ENCODE data around the gene MEI1. TPM values are rescaled to one million over a fixed set of nuclear protein-coding genes. Genes with fewer than 3 reads are reported as not detected.
"Not testable (repeated sequence)": the region's sequence is repeated elsewhere in the genome, so short reads cannot be mapped to it uniquely, and the experiment has no call there.

MEI1 gene
- total RNA-seq, 1 experiment from 2014 or later, result 0.18 TPM

- no peaks in the 10 kb centered on the region for H3K27me3 ChIP-seq (ENCODE audit: control insufficient read depth, insufficient read depth, low read length)
- ATAC-seq (no peak), DNase-seq (ENCODE audit: low read depth, low spot score) (no peak)
- peaks cover 13% of the 10 kb centered on the region for H3K36me3 ChIP-seq (ENCODE audit: control insufficient read depth, insufficient read depth, low read length)
- TF ChIP-seq, protein P1, sequence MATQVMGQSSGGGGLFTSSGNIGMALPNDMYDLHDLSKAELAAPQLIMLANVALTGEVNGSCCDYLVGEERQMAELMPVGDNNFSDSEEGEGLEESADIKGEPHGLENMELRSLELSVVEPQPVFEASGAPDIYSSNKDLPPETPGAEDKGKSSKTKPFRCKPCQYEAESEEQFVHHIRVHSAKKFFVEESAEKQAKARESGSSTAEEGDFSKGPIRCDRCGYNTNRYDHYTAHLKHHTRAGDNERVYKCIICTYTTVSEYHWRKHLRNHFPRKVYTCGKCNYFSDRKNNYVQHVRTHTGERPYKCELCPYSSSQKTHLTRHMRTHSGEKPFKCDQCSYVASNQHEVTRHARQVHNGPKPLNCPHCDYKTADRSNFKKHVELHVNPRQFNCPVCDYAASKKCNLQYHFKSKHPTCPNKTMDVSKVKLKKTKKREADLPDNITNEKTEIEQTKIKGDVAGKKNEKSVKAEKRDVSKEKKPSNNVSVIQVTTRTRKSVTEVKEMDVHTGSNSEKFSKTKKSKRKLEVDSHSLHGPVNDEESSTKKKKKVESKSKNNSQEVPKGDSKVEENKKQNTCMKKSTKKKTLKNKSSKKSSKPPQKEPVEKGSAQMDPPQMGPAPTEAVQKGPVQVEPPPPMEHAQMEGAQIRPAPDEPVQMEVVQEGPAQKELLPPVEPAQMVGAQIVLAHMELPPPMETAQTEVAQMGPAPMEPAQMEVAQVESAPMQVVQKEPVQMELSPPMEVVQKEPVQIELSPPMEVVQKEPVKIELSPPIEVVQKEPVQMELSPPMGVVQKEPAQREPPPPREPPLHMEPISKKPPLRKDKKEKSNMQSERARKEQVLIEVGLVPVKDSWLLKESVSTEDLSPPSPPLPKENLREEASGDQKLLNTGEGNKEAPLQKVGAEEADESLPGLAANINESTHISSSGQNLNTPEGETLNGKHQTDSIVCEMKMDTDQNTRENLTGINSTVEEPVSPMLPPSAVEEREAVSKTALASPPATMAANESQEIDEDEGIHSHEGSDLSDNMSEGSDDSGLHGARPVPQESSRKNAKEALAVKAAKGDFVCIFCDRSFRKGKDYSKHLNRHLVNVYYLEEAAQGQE (IDR thresholded peaks at IDR 0.05; ENCODE audit: insufficient read depth in 1 of 2, low read depth in 2 of 2, low read length in 1 of 2), result no peak
- TF ChIP-seq CTCF (IDR thresholded peaks at IDR 0.05), result no peak
- TF ChIP-seq SIN3A (IDR thresholded peaks at IDR 0.05; ENCODE audit: borderline replicate concordance, insufficient read depth, low read depth, low read length), result no peak
- no peaks in the 10 kb centered on the region for H3K9me3 ChIP-seq (ENCODE audit: control insufficient read depth, insufficient read depth, low read depth, low read length)
- no peak overlapping the region for H3K27ac ChIP-seq (ENCODE audit: low read length)
- ChIA-PET CTCF (no interaction called here), POLR2A (no interaction called here)
- no TSS peak for BruUV-seq (replicated peaks)
- no peaks in the 10 kb centered on the region; the same call in 1 of the 2 replicates for H3K4me1 ChIP-seq (ENCODE audit: control insufficient read depth, insufficient read depth, low read length)
- intact Hi-C loops (cut with micrococcal nuclease; ENCODE audit: unreplicated experiment), result no loop called here
- H3K4me3 ChIP-seq (ENCODE audit: low read depth in 2 of 2, low read length in 2 of 2), result no peak overlapping the region
- in situ Hi-C loops (cut with HindIII; ENCODE audit: low pct_unique_long_range_greater_than_20kb, low sequenced_read_pairs), result no loop called here
Observed at GRCh38 chr22:41683616-41684015, 15.7 kb upstream of the MEI1 start.

GRCh38 chr22:41684194-41684593, 15.1 kb upstream of the MEI1 start:
- Histone ChIP-seq H3K9me3 (ENCODE audit: control insufficient read depth, insufficient read depth, low read depth, low read length) (no peaks in the 10 kb centered on the region), H3K4me3 (ENCODE audit: low read depth in 2 of 2, low read length in 2 of 2) (no peak overlapping the region), H3K27me3 (ENCODE audit: control insufficient read depth, insufficient read depth, low read length) (no peaks in the 10 kb centered on the region), H3K27ac (ENCODE audit: low read length) (no peak overlapping the region), H3K36me3 (ENCODE audit: control insufficient read depth, insufficient read depth, low read length) (peaks cover 13% of the 10 kb centered on the region), H3K4me1 (ENCODE audit: control insufficient read depth, insufficient read depth, low read length) (no peaks in the 10 kb centered on the region; the same call in 1 of the 2 replicates)
- no TSS peak for BruUV-seq (replicated peaks)
- TF ChIP-seq TCF7L2 (IDR thresholded peaks at IDR 0.05; ENCODE audit: low read depth, low read length), result no peak
- TF ChIP-seq SIN3A (IDR thresholded peaks at IDR 0.05; ENCODE audit: borderline replicate concordance, insufficient read depth, low read depth, low read length), result no peak
- no peak for TF ChIP-seq POLR2AphosphoS5 (IDR thresholded peaks at IDR 0.05; ENCODE audit: low read depth, low read length)
- TF ChIP-seq CTCF (IDR thresholded peaks at IDR 0.05), result no peak
- TF ChIP-seq, protein P1 (IDR thresholded peaks at IDR 0.05; ENCODE audit: insufficient read depth in 1 of 2, low read depth in 2 of 2, low read length in 1 of 2), result no peak
- DNase-seq (ENCODE audit: low read depth, low spot score), result no peak
- POLR2A ChIA-PET, result no interaction called here
- CTCF ChIA-PET, result no interaction called here
- intact Hi-C loops (cut with micrococcal nuclease; ENCODE audit: unreplicated experiment) (no loop called here), in situ Hi-C loops (cut with HindIII; ENCODE audit: low pct_unique_long_range_greater_than_20kb, low sequenced_read_pairs) (no loop called here)
- ATAC-seq, result no peak

DNA sequence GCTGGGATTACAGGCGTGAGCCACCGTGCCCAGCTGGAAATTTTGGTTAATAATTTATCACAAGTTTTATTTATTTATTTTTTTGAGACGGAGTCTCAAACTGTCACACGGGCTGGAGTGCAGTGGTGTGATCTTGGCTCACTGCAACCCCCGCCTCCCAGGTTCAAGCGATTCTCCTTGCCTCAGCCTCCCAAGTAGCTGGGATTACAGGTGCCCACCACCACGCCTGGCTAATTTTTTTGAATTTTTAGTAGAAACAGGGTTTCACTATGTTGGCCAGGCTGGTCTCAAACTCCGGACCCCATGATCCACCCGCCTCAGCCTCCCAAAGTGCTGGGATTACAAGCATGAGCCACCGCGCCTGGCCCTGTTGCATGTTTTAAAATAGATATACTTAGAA, 12.4 kb upstream of the MEI1 start:
- intact Hi-C loops (cut with micrococcal nuclease; ENCODE audit: unreplicated experiment); in situ Hi-C loops (cut with HindIII; ENCODE audit: low pct_unique_long_range_greater_than_20kb, low sequenced_read_pairs); H3K9me3 ChIP-seq (ENCODE audit: control insufficient read depth, insufficient read depth, low read depth, low read length); DNase-seq (ENCODE audit: low read depth, low spot score); H3K4me1 ChIP-seq (ENCODE audit: control insufficient read depth, insufficient read depth, low read length); H3K27me3 ChIP-seq (ENCODE audit: control insufficient read depth, insufficient read depth, low read length); POLR2A ChIA-PET; CTCF ChIA-PET; BruUV-seq (replicated peaks); ATAC-seq: not testable (repeated sequence)
- H3K36me3 ChIP-seq (ENCODE audit: control insufficient read depth, insufficient read depth, low read length), result peaks cover 11% of the 10 kb centered on the region
- peak overlapping the region in 1 of 2 experiments; percentile 88; a peak in 3 of 4 replicates for H3K4me3 ChIP-seq (ENCODE audit: low read depth in 2 of 2, low read length in 2 of 2)
- H3K27ac ChIP-seq (ENCODE audit: low read length), result peak overlapping the region; percentile 90; the same call in 1 of the 2 replicates

All from Panc1 (cell line).